CMK (cell line): ENCODE measurements around the gene HDLBP.

Experiments
- DNase-seq: peaks from one replicate; pipeline ENCODE4 v3.0.0-alpha.2; 2010; ENCODE audit warnings: low read depth

The HDLBP gene

DNA sequence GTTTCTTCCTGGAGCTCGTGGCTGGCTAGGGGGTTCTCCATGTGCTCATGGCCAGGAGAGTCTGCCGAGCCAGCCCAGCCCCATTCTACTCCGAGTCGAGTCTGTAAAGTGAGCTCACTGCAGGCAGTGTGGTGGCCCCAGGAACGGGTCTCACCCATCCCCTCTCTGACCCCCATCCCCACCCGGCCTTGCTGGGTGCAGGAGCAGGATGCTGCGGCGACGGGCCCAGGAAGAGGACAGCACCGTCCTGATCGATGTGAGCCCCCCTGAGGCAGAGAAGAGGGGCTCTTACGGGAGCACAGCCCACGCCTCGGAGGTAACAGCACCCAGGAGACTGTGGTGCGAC lies 125.6 kb downstream of the HDLBP start:
- DNase-seq, result no peak

DNA sequence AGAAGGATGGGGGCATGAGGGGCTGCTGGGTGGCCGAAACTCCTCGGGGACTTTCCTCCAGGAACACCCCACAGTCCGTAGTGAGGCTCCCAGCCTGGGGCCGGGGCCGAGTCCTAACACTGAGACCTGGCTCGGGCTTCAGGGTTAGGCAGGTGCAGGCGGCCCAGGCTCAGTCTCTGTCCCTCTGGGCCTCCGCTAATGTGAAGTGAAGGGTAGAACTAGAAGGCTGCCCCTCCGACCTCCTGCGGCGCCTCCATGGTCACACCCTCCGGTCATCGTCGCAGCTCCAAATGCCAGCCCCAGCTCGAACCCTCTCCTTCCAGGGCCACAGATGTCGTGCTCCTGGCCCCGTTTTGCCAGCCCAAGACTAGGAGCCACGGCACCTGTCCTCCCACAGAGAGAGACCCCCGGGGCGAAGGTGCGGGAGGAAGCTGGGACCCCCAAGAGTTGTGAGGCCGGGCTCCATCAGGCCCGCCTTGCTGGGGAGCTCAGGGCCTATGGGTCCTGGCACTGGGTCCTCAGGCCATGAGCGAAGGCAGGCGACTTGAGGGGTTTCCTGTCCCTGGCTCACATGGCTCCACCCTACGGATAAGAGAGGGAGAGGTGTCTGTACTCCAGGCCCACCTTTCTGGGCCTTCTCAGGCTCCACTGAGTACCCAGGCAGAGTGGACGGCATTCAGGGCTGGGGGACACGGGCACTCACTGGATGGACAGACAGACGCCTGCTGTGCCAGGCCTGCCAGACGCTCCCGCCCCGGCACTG lies 126.2 kb downstream of the HDLBP start:
- no peak for DNase-seq

GRCh38 chr2:241188361-241189092 lies 126.9 kb downstream of the HDLBP start, which contains the start of gene ANO7:
TSS of gene ANO7 (plus strand) at chr2:241188677. CDS start at chr2:241190064, 1,387 bp downstream.
- DNase-seq, result no peak

GRCh38 chr2:241187918-241188234 lies 127.6 kb downstream of the HDLBP start:
- DNase-seq, result no peak

GRCh38 chr2:241187101-241187917 lies 128.2 kb downstream of the HDLBP start:
- peak; percentile 9 for DNase-seq

DNA sequence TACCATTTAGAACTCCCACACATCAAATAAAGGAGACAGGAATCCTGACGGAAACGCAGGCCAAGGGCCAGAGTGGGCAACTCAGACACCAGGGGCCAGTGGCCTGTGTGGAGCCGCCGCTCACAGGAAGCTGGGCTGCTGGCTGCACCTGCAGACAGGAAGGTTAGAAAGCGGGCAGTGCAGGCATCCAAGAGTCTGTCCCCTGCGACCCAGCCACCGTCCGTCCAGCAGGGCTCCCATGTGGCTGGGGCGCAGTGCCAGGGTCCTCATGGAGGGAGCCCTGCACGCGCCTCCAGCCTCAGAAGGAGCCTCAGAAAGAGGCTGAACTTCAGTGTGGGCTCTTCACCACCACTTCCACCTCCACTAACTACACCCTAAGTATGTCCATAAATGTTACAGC lies 129.5 kb downstream of the HDLBP start:
- DNase-seq, result no peak

DNA sequence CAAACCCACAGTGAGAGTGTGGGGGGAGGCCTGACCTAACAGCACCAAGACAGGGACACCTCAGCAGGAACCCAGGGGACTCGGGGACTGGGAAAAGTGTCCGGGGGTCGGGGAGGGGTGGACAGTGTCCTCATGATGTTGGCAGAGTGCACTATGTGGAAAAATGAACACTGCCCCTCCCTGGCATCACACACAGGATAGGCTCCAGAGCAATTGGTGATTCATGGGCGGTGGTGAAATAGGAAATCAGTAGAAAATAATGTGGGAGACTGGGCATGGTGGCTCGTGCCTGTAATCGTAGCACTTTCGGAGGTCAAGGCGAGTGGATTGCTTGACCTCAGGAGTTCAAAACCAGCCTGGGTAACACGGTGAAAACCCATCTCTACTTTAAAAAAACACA lies 130.6 kb downstream of the HDLBP start:
- DNase-seq, result no peak

GRCh38 chr2:241183221-241183620 lies 132.3 kb downstream of the HDLBP start:
- no peak for DNase-seq

DNA sequence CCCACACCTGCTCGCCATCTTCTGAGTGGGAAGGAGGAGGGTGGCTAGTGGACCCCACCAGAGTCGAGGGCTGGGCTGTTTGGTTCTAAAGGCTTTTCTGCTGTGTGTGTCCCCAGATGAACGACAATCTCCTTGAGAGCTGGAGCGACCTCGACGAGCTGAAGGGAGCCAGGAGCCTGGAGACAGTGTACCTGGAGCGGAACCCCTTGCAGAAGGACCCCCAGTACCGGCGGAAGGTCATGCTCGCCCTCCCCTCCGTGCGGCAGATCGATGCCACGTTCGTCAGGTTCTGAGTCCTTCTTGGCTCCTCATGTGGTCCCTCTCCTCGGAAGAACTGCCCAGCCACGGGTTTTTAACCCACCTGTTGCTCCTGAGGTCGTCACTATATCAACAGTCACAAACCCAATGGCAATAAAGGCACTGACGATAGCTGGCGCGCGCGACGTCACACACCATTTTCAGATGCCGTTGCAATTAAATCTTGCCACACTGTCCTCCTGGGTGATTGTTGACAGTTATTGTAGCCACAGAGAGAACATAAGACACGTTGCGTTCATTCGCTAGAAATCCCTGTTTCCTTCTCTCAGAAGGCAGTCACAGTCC lies 132.8 kb downstream of the HDLBP start:
- no peak for DNase-seq

DNA sequence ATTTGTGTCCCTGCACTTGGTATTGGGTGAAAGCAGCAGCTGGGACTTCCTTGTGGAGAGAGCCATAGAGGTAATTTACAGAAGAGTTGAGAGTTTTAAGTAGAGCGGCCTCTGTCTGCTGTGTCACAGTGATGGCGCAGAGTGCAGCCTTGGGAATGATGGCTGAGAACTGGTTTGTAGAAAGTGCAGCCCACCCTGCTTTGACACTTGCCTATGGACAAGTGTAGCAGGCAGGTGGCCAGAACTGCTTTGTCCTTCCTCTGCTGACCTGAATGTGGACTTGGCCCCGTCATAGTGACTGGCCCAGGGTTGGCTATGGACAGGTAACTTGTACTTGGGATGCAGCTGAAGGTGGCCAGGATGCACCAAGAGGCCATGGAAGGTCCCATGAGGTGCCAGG lies 133.3 kb downstream of the HDLBP start:
- DNase-seq, result no peak

- no peak for DNase-seq
These were observed 135.0 kb downstream of the HDLBP start for GRCh38 chr2:241180495-241180894.

- no peak for DNase-seq
These were observed 135.6 kb downstream of the HDLBP start for GRCh38 chr2:241179899-241180298.

- DNase-seq, result no peak
These were observed 136.5 kb downstream of the HDLBP start for GRCh38 chr2:241178961-241179360.

- no peak for DNase-seq
These were observed 137.7 kb downstream of the HDLBP start for GRCh38 chr2:241177526-241178334.
